SHP77 (cell line): ENCODE results near the gene PROSER3.

ENCODE experiments used
- DNase-seq, 2 experiments: peaks; one replicate each; lab custom pipeline; 2025; lab: John Stamatoyannopoulos, UW

Gene PROSER3

DNA sequence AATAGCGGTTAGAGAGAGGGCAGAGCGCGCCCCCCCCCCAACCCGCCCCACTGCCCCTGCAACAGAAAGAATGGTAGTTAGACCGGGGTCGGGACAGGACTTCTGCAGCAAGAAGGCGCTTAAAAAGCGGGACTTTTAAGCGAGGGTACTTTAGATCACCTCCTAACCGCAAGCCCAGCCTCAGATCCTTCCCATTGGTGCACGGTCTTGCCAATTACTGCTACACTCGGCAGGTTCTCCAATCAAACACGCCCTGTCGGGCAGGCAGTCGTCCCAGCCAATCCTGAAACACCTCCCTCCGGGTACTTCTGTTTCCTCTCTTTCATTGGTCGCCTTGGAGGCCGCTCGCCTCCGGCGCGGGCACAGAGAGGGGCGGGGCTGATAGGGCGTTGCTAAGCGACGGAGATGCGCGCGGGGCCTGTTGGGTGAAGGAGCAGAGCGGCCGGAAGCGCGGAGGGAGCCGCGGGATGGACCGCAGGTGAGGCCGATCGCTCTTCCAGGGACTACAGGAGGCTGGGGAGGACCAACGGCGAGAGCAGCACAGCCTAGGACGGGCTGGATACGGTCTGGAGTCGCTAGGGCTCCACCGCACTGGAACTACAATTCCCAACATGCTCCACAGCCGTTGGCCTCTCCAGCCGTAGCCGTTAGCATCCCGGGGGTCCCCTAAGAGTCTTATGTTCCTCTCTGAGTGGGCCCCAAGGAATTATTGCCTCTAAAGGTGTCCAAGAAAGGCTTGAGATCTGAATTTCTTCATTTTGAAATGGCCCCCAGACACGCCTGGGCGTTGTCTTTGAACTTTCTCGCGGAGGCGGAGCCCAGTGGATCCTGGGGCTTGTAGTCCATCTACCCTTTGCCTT, at the start of gene PROSER3:
Gene PROSER3, plus strand, starts transcription at position 428 of the 860 bp plus-strand sequence. Its CDS starts 40 bp downstream, at position 468.
- peak; percentile 98 for DNase-seq

DNA sequence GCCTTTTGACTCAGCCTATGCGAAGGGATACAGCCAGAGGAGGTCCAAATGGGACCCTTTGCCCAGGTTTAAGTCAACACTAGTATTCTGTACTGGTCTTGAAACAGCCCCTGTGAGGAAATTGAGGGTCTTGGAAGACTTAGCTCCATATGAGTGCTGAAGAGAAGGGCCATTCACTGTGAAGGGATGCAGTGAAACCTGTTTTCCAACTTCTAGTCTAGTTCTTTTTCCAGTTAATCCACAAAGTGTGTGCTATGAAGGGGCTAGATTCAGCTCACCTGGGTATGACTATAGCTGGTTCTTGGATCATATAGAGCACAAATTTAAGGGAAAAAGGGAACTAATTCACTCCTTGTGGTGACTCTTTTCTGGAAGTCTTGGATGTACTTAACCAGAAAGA, 49.6 kb upstream of the PROSER3 start:
- DNase-seq: no peak

DNA sequence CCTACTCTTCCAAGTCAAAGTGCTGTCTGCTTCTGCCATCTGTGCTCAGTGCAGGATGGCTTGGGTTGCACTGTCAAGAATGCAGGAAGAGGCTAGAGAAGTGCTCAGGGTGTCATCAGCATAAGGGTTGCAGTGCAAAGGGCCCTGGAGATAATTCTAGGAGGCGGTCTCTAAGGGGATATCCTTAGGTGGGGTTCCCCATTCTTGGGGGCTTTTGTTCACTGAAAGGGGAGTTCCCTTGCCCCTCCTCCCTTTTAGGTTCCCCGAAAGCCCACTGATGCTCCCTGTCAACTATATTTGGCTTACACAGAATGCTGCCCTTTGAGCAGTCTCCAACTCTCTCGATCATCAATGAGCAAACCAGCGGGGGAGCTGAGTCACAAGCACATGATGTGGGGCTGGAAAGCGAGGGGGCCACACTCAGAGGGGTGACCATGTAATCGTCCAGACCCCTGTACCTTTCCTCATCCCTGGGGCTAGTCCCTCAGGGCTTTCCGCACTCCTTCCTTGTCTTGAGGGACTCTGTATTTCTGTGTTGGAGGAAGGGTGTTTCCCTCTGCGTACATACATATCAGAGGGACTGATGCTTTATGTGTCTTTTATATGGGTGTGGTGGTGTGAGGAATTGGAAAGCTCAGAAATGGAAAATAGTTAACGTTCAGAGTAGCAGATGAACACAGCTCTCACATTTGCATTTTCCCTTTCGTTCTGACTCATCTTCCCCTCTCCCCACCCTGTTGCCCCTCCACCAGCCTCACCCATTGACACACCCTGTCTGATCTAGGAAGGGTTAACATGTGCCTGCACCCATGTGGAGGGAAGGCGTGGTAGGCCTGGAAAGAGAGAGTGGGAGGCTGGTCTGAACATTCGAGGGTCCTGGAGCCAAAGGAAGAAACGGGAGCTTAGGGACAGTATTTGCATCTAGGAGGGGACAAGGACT, 46.9 kb upstream of the PROSER3 start:
- no peak for DNase-seq

DNA sequence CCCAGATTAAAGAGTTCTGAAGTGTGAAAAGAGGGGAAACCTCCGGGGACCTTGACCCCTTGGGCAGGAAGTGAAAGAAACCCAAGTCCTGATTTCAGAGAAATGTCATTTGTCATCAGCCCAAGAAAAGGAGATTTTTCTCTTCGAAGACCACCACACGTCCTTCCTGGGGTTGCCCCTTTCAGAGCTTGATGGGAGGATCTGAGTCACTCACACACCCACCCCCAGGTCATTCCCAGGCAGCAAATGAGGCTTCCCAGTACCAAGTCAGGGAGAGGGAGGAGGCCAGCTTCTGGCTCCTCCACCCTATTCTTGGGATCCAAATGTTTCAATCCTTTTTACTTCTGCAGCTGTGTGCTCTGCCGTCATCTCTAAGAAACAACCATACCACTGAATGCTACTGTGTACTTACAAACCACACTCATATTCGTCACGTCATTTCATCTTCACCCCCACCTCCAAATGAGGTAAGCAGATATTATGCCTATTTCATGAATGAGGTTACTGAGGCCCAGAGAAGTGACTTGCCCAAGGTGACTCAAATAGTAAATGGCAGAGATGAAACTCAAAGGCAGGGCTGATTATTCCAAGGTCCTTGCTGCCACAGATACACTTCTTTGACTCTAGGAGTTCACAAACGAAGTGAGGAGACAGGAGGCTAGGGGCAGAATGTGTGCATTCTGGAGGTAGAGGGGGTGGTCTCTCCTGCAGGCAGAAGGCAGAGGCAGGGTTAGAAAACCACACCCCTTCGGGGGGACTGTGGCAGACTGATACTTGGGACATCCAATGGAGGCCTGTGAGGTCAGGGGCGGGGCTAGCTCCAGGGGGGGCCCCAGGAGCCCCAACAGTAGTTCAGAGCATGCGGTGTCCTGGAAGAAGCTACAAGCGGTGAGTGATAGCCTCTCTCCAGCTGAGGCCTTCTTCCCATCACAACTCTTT, 45.1 kb upstream of the PROSER3 start:
- DNase-seq: no peak

DNA sequence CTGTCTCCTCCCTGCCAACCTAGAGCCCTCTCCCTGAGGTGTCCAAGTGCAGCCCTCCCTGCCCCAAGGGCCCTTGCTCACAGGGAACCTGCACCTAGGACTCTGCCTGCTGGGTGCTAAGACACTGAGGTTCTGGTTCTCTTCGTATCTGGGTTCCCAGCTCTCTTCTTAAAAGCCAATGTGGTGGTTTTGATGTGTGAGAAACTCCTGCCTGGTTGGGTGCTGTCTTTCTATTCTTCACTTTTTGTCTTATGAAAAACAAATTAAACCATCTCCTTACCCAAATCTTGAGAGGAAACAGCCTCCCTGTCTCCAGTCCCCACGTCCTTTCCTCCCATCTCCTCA, 44.5 kb upstream of the PROSER3 start:
- DNase-seq: no peak

DNA sequence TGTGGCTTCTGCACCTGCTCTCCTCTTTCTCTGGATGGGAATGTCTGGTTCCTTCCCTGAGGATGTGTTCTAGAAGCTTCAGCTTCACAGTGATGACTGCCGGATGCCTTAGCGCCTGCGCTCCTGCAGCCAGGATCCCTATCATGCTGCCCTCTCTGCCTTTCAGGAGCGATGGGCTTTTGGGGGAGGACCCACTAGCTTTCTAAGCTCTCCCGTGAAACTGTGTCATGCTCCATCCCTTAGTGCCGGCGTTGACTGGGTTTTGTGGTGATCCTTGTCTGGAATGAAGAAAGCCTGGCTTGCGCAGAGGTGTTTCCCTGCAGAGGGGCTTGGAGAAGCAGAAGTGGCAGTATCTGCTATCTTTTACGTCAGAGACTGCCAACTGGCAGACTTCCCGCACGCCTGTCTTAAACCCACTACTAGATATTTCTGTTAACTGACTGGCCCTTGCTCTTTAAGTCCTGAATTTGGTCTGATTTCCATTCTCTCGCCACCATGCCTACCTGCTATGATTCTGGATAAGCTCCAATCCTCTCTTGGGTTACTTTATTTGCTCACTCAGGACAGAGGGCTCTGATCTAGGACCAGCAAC, 44.0 kb upstream of the PROSER3 start:
- no peak for DNase-seq

DNA sequence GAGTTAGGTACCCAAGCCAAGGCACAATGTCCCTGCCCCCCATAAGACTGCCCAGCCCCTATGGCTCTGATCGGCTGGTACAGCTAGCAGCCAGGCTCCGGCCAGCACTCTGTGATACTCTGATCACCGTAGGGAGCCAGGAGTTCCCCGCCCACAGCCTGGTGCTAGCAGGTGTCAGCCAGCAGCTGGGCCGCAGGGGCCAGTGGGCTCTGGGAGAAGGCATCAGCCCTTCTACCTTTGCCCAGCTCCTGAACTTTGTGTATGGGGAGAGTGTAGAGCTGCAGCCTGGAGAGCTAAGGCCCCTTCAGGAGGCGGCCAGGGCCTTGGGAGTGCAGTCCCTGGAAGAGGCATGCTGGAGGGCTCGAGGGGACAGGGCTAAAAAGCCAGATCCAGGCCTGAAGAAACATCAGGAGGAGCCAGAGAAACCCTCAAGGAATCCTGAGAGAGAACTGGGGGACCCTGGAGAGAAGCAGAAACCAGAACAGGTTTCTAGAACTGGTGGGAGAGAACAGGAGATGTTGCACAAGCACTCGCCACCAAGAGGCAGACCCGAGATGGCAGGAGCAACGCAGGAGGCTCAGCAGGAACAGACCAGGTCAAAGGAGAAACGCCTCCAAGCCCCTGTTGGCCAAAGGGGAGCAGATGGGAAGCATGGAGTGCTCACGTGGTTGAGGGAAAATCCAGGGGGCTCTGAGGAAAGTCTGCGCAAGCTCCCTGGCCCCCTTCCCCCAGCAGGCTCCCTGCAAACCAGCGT, 43.2 kb upstream of the PROSER3 start:
- no peak for DNase-seq

DNA sequence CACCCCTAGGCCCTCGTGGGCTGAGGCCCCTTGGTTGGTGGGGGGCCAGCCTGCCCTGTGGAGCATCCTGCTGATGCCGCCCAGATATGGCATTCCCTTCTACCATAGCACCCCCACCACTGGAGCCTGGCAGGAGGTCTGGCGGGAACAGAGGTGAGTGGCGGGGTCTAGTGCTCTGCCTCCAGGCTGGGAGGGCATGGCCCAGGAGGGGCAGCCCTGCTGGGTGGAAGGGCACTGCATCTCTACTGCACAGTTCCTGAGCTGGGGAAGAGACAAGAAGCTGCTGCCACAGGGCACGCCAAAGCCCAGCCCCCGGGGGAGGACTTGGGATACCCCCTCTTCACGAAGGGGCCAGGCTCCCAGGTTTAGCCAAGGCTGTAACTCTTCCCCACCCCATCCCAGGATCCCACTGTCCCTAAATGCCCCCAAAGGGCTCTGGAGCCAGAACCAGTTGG, 42.6 kb upstream of the PROSER3 start:
- no peak for DNase-seq

DNA sequence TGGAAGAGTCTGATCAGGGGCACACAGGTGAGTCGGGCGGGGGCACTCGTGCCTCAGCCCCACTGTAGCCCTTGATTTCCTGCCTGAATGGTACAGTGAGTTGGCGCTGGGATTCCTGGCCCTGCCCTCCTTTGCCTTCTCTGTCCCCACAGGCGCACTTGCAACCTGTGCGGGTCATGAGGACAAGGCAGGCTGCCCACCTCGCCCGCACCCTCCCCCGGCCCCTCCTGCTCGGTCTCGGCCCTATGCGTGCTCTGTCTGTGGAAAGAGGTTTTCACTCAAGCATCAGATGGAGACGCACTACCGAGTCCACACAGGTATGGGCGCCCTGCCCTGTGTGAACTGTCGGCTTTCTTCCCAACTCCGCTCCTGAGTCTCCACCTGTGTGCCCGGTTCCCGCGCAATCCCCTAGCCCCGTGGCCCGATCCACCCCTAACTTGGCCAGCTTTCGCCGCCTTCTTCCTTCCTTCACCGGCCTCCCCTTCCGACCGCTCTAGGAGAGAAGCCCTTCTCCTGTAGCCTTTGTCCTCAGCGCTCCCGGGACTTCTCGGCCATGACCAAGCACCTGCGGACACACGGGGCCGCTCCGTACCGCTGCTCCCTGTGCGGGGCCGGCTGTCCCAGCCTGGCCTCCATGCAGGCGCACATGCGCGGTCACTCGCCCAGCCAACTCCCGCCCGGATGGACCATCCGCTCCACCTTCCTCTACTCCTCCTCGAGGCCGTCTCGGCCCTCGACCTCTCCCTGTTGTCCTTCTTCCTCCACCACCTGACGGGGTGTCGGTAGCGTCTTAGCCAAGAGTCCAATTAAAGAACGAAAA, 41.8 kb upstream of the PROSER3 start:
- peak in 1 of 2 experiments; percentile 29 for DNase-seq

DNA sequence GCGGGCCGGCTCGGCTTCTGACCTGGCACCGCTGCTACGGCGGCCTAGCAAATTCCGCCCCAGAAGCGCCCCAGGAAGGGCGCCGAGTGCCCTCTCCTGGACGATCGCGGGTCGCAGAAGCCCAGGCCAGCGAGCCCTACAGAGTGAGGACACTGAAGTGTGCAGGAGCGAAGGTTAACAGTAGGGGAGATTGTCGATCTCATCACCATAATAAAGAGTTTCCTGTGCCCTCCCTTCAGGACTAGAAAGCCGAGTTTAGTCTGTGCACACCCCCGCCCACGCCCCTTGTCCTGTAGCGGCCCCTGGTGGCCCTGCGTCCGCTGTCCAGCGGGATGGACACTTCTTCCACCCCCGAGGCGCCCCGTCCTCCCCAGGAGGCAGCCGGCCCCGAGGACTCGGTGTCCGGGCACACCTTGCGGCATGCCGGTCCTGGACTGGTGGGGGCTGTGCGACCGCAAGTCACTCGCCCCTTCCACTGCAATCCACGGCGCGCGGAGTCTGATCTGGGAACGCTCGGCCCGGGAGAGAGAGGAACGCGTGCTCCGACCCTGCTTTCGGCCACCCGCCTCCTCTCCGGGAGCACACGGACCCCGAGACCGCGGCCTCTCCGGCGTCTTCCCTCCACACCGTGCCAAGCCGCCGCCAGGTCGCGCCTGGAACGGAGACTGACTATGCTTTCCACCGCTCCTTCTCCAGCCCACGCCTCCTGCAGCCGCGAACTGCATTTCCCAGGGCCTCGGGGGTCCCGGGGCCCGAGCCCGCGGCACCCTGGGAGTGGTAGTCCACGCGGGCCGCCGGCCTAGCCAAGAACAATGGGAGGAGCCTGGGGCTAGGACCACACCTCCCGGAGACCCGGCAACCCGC, 40.9 kb upstream of the PROSER3 start:
- DNase-seq: peak; percentile 72 to 86

DNA sequence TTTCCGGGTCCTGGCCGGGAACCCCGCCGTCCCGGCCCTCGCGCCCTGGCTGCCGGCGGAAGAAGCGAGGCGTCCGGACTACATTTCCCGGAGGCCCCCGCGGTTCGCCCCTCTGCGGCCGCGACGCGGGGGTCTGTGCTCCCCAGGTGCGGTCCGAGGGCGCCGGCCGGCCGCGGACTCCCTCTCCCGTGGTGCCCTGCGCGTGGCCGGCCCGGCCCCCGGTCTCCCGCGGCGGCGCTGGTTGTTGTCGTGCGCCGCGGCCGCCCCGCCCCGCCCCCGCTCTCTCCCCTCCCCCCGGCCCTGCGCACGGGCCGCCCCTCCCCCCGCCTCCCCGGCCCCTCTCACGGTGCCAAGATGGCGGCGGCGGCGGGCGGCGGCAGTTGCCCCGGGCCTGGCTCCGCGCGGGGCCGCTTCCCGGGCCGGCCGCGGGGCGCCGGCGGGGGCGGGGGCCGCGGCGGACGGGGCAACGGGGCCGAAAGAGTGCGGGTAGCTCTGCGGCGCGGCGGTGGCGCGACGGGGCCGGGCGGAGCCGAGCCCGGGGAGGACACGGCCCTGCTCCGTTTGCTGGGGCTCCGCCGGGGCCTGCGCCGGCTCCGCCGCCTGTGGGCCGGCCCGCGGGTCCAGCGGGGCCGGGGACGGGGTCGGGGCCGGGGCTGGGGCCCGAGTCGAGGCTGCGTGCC, 40.2 kb upstream of the PROSER3 start, which contains the start of gene KMT2B:
Gene KMT2B, plus strand, starts transcription at position 339 of the 680 bp plus-strand sequence. Its CDS starts 16 bp downstream, at position 355.
- peak; percentile 93 to 95 for DNase-seq

DNA sequence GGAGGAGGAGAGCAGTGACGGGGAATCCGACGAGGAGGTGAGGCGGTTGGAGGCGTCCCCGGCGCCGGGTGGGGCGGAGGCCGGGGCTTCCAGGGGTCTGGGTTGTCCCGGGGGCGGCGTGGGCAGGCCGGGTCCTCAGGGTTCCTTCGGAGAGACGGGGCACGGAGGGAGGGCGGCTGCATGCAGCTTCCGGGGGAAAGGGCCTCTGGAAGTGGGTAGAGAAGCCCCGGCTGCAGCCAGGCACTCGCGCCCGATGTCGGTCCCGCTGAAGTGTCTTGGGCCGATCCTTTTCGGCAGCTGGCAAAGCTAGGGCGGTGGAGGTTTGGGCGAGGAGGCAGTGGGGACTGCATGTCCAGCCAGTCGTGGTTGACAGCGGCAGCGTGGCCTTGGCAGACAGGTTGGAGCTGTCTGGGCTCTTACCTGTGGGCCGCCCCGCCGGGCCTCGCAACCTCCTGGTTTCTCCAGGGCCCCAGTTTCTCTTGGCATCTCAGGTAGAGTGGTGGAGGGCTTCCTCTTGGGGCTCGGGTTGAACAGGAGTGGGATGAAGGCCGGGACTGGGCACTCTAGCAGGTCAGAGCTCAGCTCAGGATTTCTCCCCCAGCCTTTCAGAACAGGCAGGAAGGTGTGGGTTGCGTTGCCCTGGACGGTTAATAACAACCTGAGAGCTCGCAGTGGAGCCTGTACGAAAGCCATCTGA, 39.5 kb upstream of the PROSER3 start:
- DNase-seq: no peak

DNA sequence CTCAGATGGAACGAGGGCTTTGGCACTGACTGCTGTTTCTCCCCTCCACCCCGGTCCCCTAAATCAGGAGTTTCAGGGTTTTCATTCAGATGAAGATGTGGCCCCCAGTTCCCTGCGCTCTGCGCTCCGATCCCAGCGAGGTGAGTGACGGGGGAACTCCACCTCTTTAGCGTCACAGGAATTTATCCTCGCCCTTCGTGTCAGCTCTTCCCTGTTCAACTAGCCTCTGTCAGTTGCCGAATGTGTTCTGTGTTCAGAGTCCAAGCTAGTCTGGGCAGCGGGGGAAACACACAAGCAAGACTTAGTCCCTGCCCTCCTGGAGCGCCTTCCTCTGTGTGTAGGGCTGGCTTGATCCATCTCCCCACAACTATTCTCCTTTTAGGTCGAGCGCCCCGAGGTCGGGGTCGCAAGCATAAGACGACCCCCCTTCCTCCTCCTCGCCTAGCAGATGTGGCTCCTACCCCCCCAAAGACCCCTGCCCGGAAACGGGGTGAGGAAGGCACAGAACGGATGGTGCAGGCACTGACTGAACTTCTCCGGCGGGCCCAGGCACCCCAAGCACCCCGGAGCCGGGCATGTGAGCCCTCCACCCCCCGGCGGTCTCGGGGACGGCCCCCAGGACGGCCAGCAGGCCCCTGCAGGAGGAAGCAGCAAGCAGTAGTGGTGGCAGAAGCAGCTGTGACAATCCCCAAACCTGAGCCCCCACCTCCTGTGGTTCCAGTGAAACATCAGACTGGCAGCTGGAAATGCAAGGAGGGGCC, 38.4 kb upstream of the PROSER3 start:
- DNase-seq: no peak

DNA sequence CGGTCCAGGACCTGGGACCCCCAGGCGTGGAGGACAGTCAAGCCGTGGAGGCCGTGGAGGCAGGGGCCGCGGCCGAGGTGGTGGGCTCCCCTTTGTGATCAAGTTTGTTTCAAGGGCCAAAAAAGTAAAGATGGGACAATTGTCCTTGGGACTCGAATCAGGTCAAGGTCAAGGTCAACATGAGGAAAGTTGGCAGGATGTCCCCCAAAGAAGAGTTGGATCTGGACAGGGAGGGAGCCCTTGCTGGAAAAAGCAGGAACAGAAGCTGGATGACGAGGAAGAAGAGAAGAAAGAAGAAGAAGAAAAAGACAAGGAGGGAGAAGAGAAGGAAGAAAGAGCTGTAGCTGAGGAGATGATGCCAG, 37.8 kb upstream of the PROSER3 start:
- no peak for DNase-seq

DNA sequence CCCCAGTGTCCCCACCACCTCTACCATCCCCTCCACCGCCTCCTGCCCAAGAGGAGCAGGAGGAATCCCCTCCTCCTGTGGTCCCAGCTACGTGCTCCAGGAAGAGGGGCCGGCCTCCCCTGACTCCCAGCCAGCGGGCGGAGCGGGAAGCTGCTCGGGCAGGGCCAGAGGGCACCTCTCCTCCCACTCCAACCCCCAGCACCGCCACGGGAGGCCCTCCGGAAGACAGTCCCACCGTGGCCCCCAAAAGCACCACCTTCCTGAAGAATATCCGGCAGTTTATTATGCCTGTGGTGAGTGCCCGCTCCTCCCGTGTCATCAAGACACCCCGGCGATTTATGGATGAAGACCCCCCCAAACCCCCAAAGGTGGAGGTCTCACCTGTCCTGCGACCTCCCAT, 37.3 kb upstream of the PROSER3 start:
- no peak for DNase-seq

DNA sequence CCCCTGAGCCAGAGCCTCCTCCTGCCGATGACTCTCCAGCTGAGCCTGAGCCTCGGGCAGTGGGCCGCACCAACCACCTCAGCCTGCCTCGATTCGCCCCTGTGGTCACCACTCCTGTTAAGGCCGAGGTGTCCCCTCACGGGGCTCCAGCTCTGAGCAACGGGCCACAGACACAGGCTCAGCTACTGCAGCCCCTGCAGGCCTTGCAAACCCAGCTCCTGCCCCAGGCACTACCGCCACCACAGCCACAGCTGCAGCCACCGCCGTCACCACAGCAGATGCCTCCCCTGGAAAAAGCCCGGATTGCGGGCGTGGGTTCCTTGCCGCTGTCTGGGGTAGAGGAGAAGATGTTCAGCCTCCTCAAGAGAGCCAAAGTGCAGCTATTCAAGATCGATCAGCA, 36.6 kb upstream of the PROSER3 start:
- no peak for DNase-seq

DNA sequence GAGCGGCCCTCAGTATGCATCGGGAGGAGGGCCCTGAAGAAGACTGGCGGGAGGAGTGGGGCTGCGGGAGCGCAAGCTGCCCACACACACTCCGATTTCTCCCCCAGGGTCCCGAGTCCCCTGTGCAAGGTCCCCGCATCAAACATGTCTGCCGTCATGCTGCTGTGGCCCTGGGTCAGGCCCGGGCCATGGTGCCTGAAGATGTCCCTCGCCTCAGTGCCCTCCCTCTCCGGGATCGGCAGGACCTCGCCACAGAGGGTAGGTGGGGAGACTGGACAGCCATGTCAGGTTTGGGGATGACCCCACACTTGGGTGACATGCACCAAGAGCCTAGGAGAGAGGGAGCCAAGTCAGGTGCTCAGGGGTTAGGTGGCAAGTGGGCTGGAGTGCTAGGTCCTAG, 35.5 kb upstream of the PROSER3 start:
- no peak for DNase-seq
